Right atrium auricular region (tissue), 2 donors: Measurements from ENCODE around the gene RAC2. TPM values are rescaled to one million over a fixed set of nuclear protein-coding genes. Genes with fewer than 3 reads are reported as not detected.

Source experiments
- DNase-seq: peaks from one replicate; pipeline ENCODE4 v3.0.0-alpha.2; 2019; ENCODE audit warnings: low spot score
- H3K27ac ChIP-seq, 2 donors: fragments of 200-600 bp; sonication (generic); 1 replicate in 1 of 2; 2 replicates in 1 of 2; pipeline ENCODE4 v1.5.1; 2016 to 2019
- H3K27me3 ChIP-seq, 2 donors: fragments of 200-600 bp; sonication (generic); one replicate each; pipeline versions ENCODE4 v1.5.1 to v1.6.0; 2017 to 2019
- H3K36me3 ChIP-seq: fragments of 200-600 bp; sonication (generic); one replicate; pipeline ENCODE4 v1.5.1; 2016
- H3K4me1 ChIP-seq, 2 donors: fragments of 200-600 bp; sonication (generic); one replicate each; pipeline versions ENCODE4 v1.5.1 to v1.6.0; 2017 to 2019
- H3K4me3 ChIP-seq, 2 donors: fragments of 200-600 bp; sonication (generic); 1 replicate in 1 of 2; 2 replicates in 1 of 2; pipeline ENCODE4 v1.5.1; 2017 to 2019; ENCODE audit warnings: mild to moderate bottlenecking in 1 of 2, moderate library complexity in 1 of 2
- H3K9me3 ChIP-seq, 2 donors: fragments of 200-600 bp; sonication (generic); one replicate each; pipeline ENCODE4 v1.5.1; 2019
- total RNA-seq, 2 donors: library from RNA; depleted of rRNA; stranded (reverse); fragments of >200 nt; gene quantifications; one replicate each; pipeline ENCODE4 v1.1.0, GENCODE V29; 2016
- TF ChIP-seq, protein P1 (sequence below), 2 donors: fragments of 200-600 bp; sonication (generic); IDR thresholded peaks; one replicate each; pipeline ENCODE4 v1.5.1; 2019; ENCODE audit warnings: antibody characterized with exemption in 2 of 2

RAC2 gene
- total RNA-seq: 10 to 100 TPM in 1 of 2 donors, 1 to 10 TPM in 1; 2.9 to 10.3 TPM

DNA sequence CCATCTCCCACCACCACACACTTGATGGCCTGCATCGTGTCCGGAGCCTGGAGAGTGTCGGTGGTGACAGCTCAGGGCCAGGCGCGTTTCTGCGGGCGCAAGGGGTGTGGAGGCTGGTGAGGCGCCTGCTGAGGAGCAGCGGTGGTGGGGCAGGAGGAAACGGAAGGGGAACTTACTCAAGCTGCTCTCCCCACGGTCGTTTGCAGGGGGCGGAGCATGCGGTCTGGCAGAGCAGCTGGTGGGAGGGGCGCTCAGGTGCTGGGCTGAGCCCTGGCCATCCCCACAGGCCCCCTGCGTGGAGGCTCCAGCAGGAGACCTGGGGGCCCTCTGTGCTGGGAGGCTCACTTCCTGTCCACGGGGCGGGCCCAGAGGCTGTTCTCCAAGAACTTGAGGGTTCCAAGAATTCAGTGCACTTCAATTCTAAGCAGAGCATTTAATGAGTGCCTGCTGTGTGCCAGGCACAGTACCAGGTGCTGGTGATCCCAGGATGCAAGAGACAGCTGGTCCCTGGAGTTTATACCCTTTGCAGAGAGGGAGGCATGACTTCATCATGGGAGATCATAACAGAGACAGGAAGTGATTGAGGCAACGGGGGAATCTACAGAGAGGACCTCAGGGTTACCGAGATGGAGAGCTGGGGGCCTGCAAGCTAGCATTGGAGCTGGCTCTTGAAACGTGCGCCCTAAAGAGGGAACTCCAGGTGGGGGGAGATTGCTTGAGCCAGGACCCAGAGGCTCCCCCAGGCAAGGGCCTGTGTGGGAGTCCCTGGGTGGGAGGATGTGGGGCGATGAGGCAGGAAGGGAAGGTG is at the start of gene RAC2:
Gene RAC2 (minus strand): TSS at position 156 of the 808 bp plus-strand sequence. CDS start 121 bp downstream, at position 35.
- peak within 1 kb of the TSS in 1 of 2 donors; percentile 24 for H3K4me3 ChIP-seq
- H3K4me1 ChIP-seq: peaks cover 0 to 7% of the 10 kb centered on the region in 2 donors
- H3K9me3 ChIP-seq: no peaks in the 10 kb centered on the region
- H3K27ac ChIP-seq: no peak within 1 kb of the TSS
- peaks cover 5 to 7% of the 10 kb centered on the region in 2 donors for H3K27me3 ChIP-seq
- DNase-seq: peak; percentile 63
- TF ChIP-seq, protein P1, sequence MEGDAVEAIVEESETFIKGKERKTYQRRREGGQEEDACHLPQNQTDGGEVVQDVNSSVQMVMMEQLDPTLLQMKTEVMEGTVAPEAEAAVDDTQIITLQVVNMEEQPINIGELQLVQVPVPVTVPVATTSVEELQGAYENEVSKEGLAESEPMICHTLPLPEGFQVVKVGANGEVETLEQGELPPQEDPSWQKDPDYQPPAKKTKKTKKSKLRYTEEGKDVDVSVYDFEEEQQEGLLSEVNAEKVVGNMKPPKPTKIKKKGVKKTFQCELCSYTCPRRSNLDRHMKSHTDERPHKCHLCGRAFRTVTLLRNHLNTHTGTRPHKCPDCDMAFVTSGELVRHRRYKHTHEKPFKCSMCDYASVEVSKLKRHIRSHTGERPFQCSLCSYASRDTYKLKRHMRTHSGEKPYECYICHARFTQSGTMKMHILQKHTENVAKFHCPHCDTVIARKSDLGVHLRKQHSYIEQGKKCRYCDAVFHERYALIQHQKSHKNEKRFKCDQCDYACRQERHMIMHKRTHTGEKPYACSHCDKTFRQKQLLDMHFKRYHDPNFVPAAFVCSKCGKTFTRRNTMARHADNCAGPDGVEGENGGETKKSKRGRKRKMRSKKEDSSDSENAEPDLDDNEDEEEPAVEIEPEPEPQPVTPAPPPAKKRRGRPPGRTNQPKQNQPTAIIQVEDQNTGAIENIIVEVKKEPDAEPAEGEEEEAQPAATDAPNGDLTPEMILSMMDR (IDR thresholded peaks at IDR 0.05): no peak
- H3K36me3 ChIP-seq: no peaks in the 10 kb centered on the region

DNA sequence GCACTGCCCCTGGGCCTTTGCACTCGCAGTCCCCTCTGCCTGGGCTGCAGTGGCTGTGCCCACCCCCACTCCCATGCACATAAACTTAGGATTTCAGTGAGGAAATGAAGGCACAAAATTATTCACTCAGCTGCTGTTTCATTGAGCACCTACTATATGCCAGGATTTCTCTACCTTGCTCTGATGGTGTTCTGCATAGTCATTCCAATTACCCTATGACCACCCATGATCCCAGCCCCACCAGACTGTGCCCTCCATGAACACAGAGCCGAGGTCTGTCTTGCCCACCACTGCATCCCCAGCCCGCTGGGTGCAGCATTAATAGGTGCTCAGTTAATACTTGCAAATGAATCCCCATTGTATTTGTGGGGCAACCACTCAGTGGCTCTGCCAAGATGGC is 49.1 kb upstream of the RAC2 start:
- no peak for DNase-seq
- no peaks in the 10 kb centered on the region for H3K36me3 ChIP-seq
- no peaks in the 10 kb centered on the region for H3K4me1 ChIP-seq

DNA sequence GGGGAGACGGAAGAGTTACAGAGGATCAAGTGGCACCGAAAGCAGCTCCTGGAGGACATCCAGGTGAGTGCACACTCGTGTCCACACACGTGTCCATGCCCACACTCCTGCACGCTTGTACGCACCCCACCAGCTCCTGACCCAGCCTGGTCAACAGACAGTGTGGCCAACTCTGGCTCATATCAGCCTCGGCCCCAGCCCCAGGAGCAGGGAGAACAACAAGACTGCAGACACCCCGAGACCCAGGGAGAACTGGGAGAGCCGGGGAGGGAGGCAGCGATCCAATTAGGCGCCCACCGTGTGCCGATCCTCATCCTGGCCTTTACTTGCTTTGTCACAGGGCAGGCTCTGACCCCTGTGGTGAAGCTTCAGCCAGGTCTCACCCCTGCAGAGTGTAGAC is 48.6 kb upstream of the RAC2 start:
- no peaks in the 10 kb centered on the region for H3K4me1 ChIP-seq
- TF ChIP-seq, protein P1 (IDR thresholded peaks at IDR 0.05): no peak
- no peak overlapping the region for H3K4me3 ChIP-seq
- no peak overlapping the region for H3K27ac ChIP-seq
- no peaks in the 10 kb centered on the region for H3K9me3 ChIP-seq
- no peaks in the 10 kb centered on the region for H3K27me3 ChIP-seq
- no peak for DNase-seq
- no peaks in the 10 kb centered on the region for H3K36me3 ChIP-seq

More for the DNA sequence above, 49.1 kb upstream of the RAC2 start:
- no peaks in the 10 kb centered on the region for H3K27me3 ChIP-seq
- H3K27ac ChIP-seq: no peak overlapping the region
- H3K4me3 ChIP-seq: no peak overlapping the region
- TF ChIP-seq, protein P1 (IDR thresholded peaks at IDR 0.05): no peak
- H3K9me3 ChIP-seq: no peaks in the 10 kb centered on the region

DNA sequence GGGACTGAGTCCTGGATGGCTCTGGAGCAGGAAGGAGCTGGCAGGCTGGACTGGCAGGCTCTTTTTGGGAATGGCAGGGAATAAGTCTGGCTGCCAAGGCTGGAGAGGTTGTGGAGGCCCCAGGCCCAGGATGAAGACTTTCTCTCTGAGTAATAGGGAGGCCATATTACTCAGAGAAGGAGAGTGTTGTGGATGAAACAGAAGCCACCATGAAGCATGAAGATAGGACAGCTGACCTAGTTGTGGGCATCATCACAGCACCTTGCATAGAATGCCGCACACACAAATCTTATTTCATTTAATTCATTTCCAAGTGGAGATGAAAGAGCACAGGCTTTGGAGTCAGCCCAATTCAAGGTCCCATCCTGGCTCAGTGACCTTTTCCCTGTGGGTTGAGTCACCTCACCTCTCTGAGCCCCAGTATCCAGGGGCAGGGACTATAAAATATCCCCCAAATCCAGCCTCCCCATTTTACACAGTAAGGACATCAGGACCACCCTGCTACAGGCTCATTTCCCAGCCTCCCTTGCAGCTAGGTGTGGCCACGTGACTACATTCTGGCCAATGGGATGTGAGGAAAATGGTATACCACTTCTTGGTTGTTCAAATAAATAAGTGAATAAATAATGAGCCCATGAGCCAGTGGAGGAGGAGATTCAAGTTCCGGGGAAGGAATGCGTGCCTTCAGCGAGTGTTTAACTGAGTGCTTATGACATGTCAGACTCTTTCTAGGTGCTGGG is 47.7 kb upstream of the RAC2 start:
- H3K36me3 ChIP-seq: no peaks in the 10 kb centered on the region
- H3K4me3 ChIP-seq: no peak overlapping the region
- no peaks in the 10 kb centered on the region for H3K9me3 ChIP-seq
- TF ChIP-seq, protein P1 (IDR thresholded peaks at IDR 0.05): no peak
- H3K27me3 ChIP-seq: no peaks in the 10 kb centered on the region
- DNase-seq: no peak
- H3K4me1 ChIP-seq: no peaks in the 10 kb centered on the region
- no peak overlapping the region for H3K27ac ChIP-seq

DNA sequence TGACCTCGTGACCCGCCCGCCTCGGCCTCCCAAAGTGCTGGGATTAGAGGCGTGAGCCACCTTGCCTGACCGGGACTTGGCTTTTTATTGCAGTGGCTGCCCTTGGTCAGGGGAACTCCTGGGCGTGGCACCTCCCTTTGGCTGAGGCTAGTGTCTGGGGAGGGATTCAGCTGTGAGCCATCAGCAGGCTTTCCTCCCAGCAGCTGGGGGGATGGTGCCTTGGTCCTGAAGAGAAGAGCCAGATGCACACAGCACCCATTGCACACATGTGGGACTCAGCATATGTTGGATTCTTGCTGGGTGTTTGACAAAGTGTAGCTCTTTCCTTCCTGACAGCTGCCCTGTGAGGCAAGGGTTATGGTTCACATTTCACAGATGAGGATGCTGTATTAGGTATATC is 46.7 kb upstream of the RAC2 start:
- TF ChIP-seq, protein P1 (IDR thresholded peaks at IDR 0.05): no peak
- H3K27ac ChIP-seq: no peak overlapping the region
- DNase-seq: no peak
- no peaks in the 10 kb centered on the region for H3K4me1 ChIP-seq
- no peaks in the 10 kb centered on the region for H3K9me3 ChIP-seq
- no peaks in the 10 kb centered on the region for H3K36me3 ChIP-seq
- H3K27me3 ChIP-seq: no peaks in the 10 kb centered on the region
- no peak overlapping the region for H3K4me3 ChIP-seq
